Muscle layer of colon (tissue), 2 donors: ENCODE results near the gene PPCS.
"Not testable (repeated sequence)": the region's sequence is repeated elsewhere in the genome, so short reads cannot be mapped to it uniquely, and the experiment has no call there.

Source experiments
- H3K27ac ChIP-seq: one replicate; pipeline ENCODE4 v1.7.0; 2013; ENCODE audit warnings: low read depth, mild to moderate bottlenecking, low read length, moderate library complexity
- H3K27me3 ChIP-seq, 2 donors: one replicate each; pipeline ENCODE4 v1.7.0; 2013; ENCODE audit warnings: low read length in 2 of 2, mild to moderate bottlenecking in 2 of 2; ENCODE audit not compliant: insufficient read depth in 2 of 2, control insufficient read depth in 1 of 2
- H3K36me3 ChIP-seq: one replicate; pipeline ENCODE4 v1.7.0; 2013; ENCODE audit warnings: mild to moderate bottlenecking, low read length; ENCODE audit not compliant: insufficient read depth
- H3K4me1 ChIP-seq: one replicate; pipeline ENCODE4 v1.7.0; 2013; ENCODE audit warnings: mild to moderate bottlenecking, low read length; ENCODE audit not compliant: insufficient read depth
- H3K4me3 ChIP-seq, 2 donors: one replicate each; pipeline ENCODE4 v1.7.0; 2013; ENCODE audit warnings: low read length in 2 of 2, low read depth in 1 of 2, mild to moderate bottlenecking in 1 of 2, moderate library complexity in 1 of 2
- H3K9ac ChIP-seq: one replicate; pipeline ENCODE4 v1.7.0; 2013; ENCODE audit warnings: low read length
- H3K9me3 ChIP-seq: one replicate; pipeline ENCODE4 v1.7.0; 2013; ENCODE audit warnings: mild to moderate bottlenecking, low read length
- donor health status: abdominal sarcoma.
- donor health status: Adenocarcinoma of cecum.

PPCS gene

GRCh38 chr1:42482635-42483153 is 26.4 kb downstream of the PPCS start:
- Histone ChIP-seq H3K9ac (no peak overlapping the region), H3K27ac (no peak overlapping the region), H3K36me3 (no peaks in the 10 kb centered on the region), H3K9me3 (no peaks in the 10 kb centered on the region), H3K4me3 (no peak overlapping the region), H3K4me1 (no peaks in the 10 kb centered on the region), H3K27me3 (no peaks in the 10 kb centered on the region)

GRCh38 chr1:42484382-42484781 is 28.0 kb downstream of the PPCS start:
- no peak overlapping the region for H3K4me3 ChIP-seq

GRCh38 chr1:42490237-42490636 is 33.9 kb downstream of the PPCS start:
- H3K4me1 ChIP-seq: no peaks in the 10 kb centered on the region
- no peaks in the 10 kb centered on the region for H3K36me3 ChIP-seq
- H3K9ac ChIP-seq: no peak overlapping the region
- no peaks in the 10 kb centered on the region for H3K9me3 ChIP-seq
- H3K4me3 ChIP-seq: no peak overlapping the region
- no peak overlapping the region for H3K27ac ChIP-seq
- no peaks in the 10 kb centered on the region for H3K27me3 ChIP-seq

More at GRCh38 chr1:42484382-42484781, 28.0 kb downstream of the PPCS start:
- Histone ChIP-seq H3K9me3 (no peaks in the 10 kb centered on the region), H3K27ac (no peak overlapping the region), H3K4me1 (no peaks in the 10 kb centered on the region), H3K36me3 (no peaks in the 10 kb centered on the region), H3K27me3 (no peaks in the 10 kb centered on the region), H3K9ac (no peak overlapping the region)

- not testable (repeated sequence) for H3K36me3 ChIP-seq, H3K27ac ChIP-seq, H3K9me3 ChIP-seq, H3K9ac ChIP-seq, H3K4me3 ChIP-seq, H3K4me1 ChIP-seq, H3K27me3 ChIP-seq
Observed at GRCh38 chr1:42502031-42502430, 45.7 kb downstream of the PPCS start.

- no peaks in the 10 kb centered on the region for H3K36me3 ChIP-seq
- H3K9me3 ChIP-seq: peaks cover 5% of the 10 kb centered on the region
- H3K4me1 ChIP-seq: no peaks in the 10 kb centered on the region
- no peak overlapping the region for H3K27ac ChIP-seq
- H3K9ac ChIP-seq: no peak overlapping the region
- no peaks in the 10 kb centered on the region for H3K27me3 ChIP-seq
- no peak overlapping the region for H3K4me3 ChIP-seq
Observed at GRCh38 chr1:42504535-42505128, 48.3 kb downstream of the PPCS start.

- Histone ChIP-seq H3K4me1 (no peaks in the 10 kb centered on the region), H3K9ac (no peak overlapping the region), H3K36me3 (no peaks in the 10 kb centered on the region), H3K27ac (no peak overlapping the region), H3K27me3 (no peaks in the 10 kb centered on the region), H3K4me3 (no peak overlapping the region), H3K9me3 (peaks cover 5% of the 10 kb centered on the region)
Observed at GRCh38 chr1:42506576-42506975, 50.2 kb downstream of the PPCS start.
